ENCODE results near the gene BMPER.

Gene BMPER

GRCh38 chr7:33892945-33893344 lies 12.4 kb upstream of the BMPER start:
- H3K9me3 ChIP-seq (ENCODE audit: control insufficient read depth, low read length), result no peaks in the 10 kb centered on the region
- H3K4me3 ChIP-seq (ENCODE audit: extremely low read depth, insufficient read depth, low read length, poor library complexity, severe bottlenecking), result no peak overlapping the region
- H3K4me1 ChIP-seq (ENCODE audit: control insufficient read depth, insufficient read depth, low read length, poor library complexity, severe bottlenecking), result peaks cover 8% of the 10 kb centered on the region
- no peak overlapping the region for H3K27ac ChIP-seq (ENCODE audit: low read depth, low read length, severe bottlenecking)
- 83 to 100% methylated on average over 1 of the region's 4 CpGs for WGBS, 2 experiments (ENCODE audit: insufficient coverage in 2 of 2)
- H3K36me3 ChIP-seq (ENCODE audit: control insufficient read depth, insufficient read depth, low read length), result no peaks in the 10 kb centered on the region

- no peaks in the 10 kb centered on the region for H3K9me3 ChIP-seq (ENCODE audit: control insufficient read depth, low read length)
- H3K36me3 ChIP-seq (ENCODE audit: control insufficient read depth, insufficient read depth, low read length), result no peaks in the 10 kb centered on the region
- H3K27ac ChIP-seq (ENCODE audit: low read depth, low read length, severe bottlenecking), result no peak overlapping the region
- H3K4me3 ChIP-seq (ENCODE audit: extremely low read depth, insufficient read depth, low read length, poor library complexity, severe bottlenecking), result no peak overlapping the region
- WGBS, 2 experiments (ENCODE audit: insufficient coverage in 2 of 2), result 93 to 100% methylated on average over 2 to 4 of the region's 4 CpGs
- H3K4me1 ChIP-seq (ENCODE audit: control insufficient read depth, insufficient read depth, low read length, poor library complexity, severe bottlenecking), result peaks cover 4% of the 10 kb centered on the region
Observed at GRCh38 chr7:33893377-33893776, 12.0 kb upstream of the BMPER start.

GRCh38 chr7:33895025-33895804 lies 10.1 kb upstream of the BMPER start:
- Histone ChIP-seq H3K9me3 (ENCODE audit: control insufficient read depth, low read length) (no peaks in the 10 kb centered on the region), H3K27ac (ENCODE audit: low read depth, low read length, severe bottlenecking) (no peak overlapping the region), H3K4me3 (ENCODE audit: extremely low read depth, insufficient read depth, low read length, poor library complexity, severe bottlenecking) (no peak overlapping the region), H3K4me1 (ENCODE audit: control insufficient read depth, insufficient read depth, low read length, poor library complexity, severe bottlenecking) (no peaks in the 10 kb centered on the region), H3K36me3 (ENCODE audit: control insufficient read depth, insufficient read depth, low read length) (no peaks in the 10 kb centered on the region)
- 9 to 17% methylated on average over 10 to 12 of the region's 17 CpGs for WGBS, 2 experiments (ENCODE audit: insufficient coverage in 2 of 2)

- no peaks in the 10 kb centered on the region for H3K9me3 ChIP-seq (ENCODE audit: control insufficient read depth, low read length)
- H3K4me1 ChIP-seq (ENCODE audit: control insufficient read depth, insufficient read depth, low read length, poor library complexity, severe bottlenecking), result peaks cover 8% of the 10 kb centered on the region
- no peak overlapping the region for H3K4me3 ChIP-seq (ENCODE audit: extremely low read depth, insufficient read depth, low read length, poor library complexity, severe bottlenecking)
- no peak overlapping the region for H3K27ac ChIP-seq (ENCODE audit: low read depth, low read length, severe bottlenecking)
- H3K36me3 ChIP-seq (ENCODE audit: control insufficient read depth, insufficient read depth, low read length), result no peaks in the 10 kb centered on the region
Observed at GRCh38 chr7:33900501-33900900, 4.8 kb upstream of the BMPER start.

- Histone ChIP-seq H3K9me3 (ENCODE audit: control insufficient read depth, low read length) (no peaks in the 10 kb centered on the region), H3K4me1 (ENCODE audit: control insufficient read depth, insufficient read depth, low read length, poor library complexity, severe bottlenecking) (peaks cover 8% of the 10 kb centered on the region), H3K27ac (ENCODE audit: low read depth, low read length, severe bottlenecking) (no peak overlapping the region), H3K36me3 (ENCODE audit: control insufficient read depth, insufficient read depth, low read length) (no peaks in the 10 kb centered on the region), H3K4me3 (ENCODE audit: extremely low read depth, insufficient read depth, low read length, poor library complexity, severe bottlenecking) (no peak overlapping the region)
- WGBS, 2 experiments (ENCODE audit: insufficient coverage in 2 of 2), result 83 to 100% methylated on average over 1 to 2 of the region's 4 CpGs
Observed at GRCh38 chr7:33901199-33901598, 4.1 kb upstream of the BMPER start.

- Histone ChIP-seq H3K36me3 (ENCODE audit: control insufficient read depth, insufficient read depth, low read length) (no peaks in the 10 kb centered on the region), H3K27ac (ENCODE audit: low read depth, low read length, severe bottlenecking) (no peak overlapping the region), H3K4me1 (ENCODE audit: control insufficient read depth, insufficient read depth, low read length, poor library complexity, severe bottlenecking) (peaks cover 8% of the 10 kb centered on the region), H3K9me3 (ENCODE audit: control insufficient read depth, low read length) (no peaks in the 10 kb centered on the region), H3K4me3 (ENCODE audit: extremely low read depth, insufficient read depth, low read length, poor library complexity, severe bottlenecking) (no peak overlapping the region)
- 0 to 32% methylated on average over 1 to 2 of the region's 2 CpGs for WGBS, 2 experiments (ENCODE audit: insufficient coverage in 2 of 2)
Observed at GRCh38 chr7:33901847-33902246, 3.5 kb upstream of the BMPER start.

GRCh38 chr7:33902746-33903145 lies 2.6 kb upstream of the BMPER start:
- H3K36me3 ChIP-seq (ENCODE audit: control insufficient read depth, insufficient read depth, low read length), result no peaks in the 10 kb centered on the region
- H3K27ac ChIP-seq (ENCODE audit: low read depth, low read length, severe bottlenecking), result peak overlapping the region; percentile 57
- peaks cover 8% of the 10 kb centered on the region for H3K4me1 ChIP-seq (ENCODE audit: control insufficient read depth, insufficient read depth, low read length, poor library complexity, severe bottlenecking)
- H3K4me3 ChIP-seq (ENCODE audit: extremely low read depth, insufficient read depth, low read length, poor library complexity, severe bottlenecking), result no peak overlapping the region
- WGBS, 2 experiments (ENCODE audit: insufficient coverage in 2 of 2), result 34 to 58% methylated on average over 3 of the region's 4 CpGs
- H3K9me3 ChIP-seq (ENCODE audit: control insufficient read depth, low read length), result no peaks in the 10 kb centered on the region

GRCh38 chr7:33903791-33904680 lies 1.3 kb upstream of the BMPER start:
- Histone ChIP-seq H3K9me3 (ENCODE audit: control insufficient read depth, low read length) (no peaks in the 10 kb centered on the region), H3K27ac (ENCODE audit: low read depth, low read length, severe bottlenecking) (peak overlapping the region; percentile 73), H3K4me3 (ENCODE audit: extremely low read depth, insufficient read depth, low read length, poor library complexity, severe bottlenecking) (peak overlapping the region; percentile 76), H3K36me3 (ENCODE audit: control insufficient read depth, insufficient read depth, low read length) (peaks cover 10% of the 10 kb centered on the region), H3K4me1 (ENCODE audit: control insufficient read depth, insufficient read depth, low read length, poor library complexity, severe bottlenecking) (peaks cover 12% of the 10 kb centered on the region)
- 0 to 1% methylated on average over 17 to 39 of the region's 56 CpGs for WGBS, 2 experiments (ENCODE audit: insufficient coverage in 2 of 2)

GRCh38 chr7:33904681-33905388 lies 504 bp upstream of the BMPER start:
- Histone ChIP-seq H3K27ac (ENCODE audit: low read depth, low read length, severe bottlenecking) (peak overlapping the region; percentile 73), H3K4me3 (ENCODE audit: extremely low read depth, insufficient read depth, low read length, poor library complexity, severe bottlenecking) (peak overlapping the region; percentile 76), H3K36me3 (ENCODE audit: control insufficient read depth, insufficient read depth, low read length) (peaks cover 15% of the 10 kb centered on the region), H3K4me1 (ENCODE audit: control insufficient read depth, insufficient read depth, low read length, poor library complexity, severe bottlenecking) (peaks cover 12% of the 10 kb centered on the region), H3K9me3 (ENCODE audit: control insufficient read depth, low read length) (no peaks in the 10 kb centered on the region)
- WGBS, 2 experiments (ENCODE audit: insufficient coverage in 2 of 2), result 0% methylated on average over 49 to 50 of the region's 65 CpGs

GRCh38 chr7:33906697-33907096 lies 1.4 kb downstream of the BMPER start:
- Histone ChIP-seq H3K36me3 (ENCODE audit: control insufficient read depth, insufficient read depth, low read length) (peaks cover 33% of the 10 kb centered on the region), H3K27ac (ENCODE audit: low read depth, low read length, severe bottlenecking) (no peak overlapping the region), H3K4me1 (ENCODE audit: control insufficient read depth, insufficient read depth, low read length, poor library complexity, severe bottlenecking) (peaks cover 12% of the 10 kb centered on the region), H3K9me3 (ENCODE audit: control insufficient read depth, low read length) (no peaks in the 10 kb centered on the region), H3K4me3 (ENCODE audit: extremely low read depth, insufficient read depth, low read length, poor library complexity, severe bottlenecking) (peak overlapping the region; percentile 76)
